ENCODE data around the gene CREG2.

DNA sequence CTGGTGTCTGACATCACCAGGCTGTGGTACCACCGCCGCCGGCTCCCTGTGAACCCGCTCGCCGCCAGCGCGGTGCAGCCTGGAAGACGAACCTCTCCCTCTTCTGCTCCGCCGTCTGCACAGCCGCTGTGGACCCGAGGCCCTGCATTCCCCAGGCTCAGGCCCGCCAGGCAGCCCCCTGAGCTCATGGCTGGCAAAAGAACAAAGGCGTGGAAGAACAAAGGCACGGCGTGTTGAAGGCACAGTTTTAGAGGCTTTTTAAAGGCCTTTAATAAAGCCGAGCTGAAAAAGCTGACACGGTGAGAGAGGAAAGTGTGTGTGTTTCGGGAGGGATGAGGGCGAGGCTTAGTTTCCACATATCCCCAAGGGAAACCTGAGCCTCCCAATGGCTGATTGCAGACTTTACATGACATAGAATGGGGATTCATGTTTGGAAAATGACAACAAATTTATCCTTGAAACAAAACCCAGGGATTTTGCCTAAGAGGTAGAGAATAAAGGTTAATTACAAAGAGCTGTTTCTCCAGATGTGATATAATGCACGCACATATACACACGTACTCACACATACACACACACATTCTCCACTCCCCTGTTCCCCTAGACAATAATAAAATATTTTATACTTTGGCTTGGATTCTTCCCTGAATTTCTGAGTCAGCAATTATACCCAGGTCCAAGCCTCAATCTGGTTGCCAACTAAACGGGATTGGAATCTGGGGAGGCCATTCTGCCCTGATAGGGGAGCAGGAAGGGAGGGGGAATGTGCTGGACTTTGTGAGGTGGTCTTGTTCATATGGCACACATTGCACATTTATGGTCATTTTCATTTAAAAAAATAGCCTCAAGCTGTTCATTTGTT is 47.9 kb upstream of the CREG2 start:
- TF ChIP-seq BHLHE40 (IDR thresholded peaks at IDR 0.05; ENCODE audit: borderline replicate concordance) (no peak), SUZ12 (IDR thresholded peaks at IDR 0.05) (no peak), FOXA1 (IDR thresholded peaks at IDR 0.05) (no peak)
- TF ChIP-seq, protein P1, sequence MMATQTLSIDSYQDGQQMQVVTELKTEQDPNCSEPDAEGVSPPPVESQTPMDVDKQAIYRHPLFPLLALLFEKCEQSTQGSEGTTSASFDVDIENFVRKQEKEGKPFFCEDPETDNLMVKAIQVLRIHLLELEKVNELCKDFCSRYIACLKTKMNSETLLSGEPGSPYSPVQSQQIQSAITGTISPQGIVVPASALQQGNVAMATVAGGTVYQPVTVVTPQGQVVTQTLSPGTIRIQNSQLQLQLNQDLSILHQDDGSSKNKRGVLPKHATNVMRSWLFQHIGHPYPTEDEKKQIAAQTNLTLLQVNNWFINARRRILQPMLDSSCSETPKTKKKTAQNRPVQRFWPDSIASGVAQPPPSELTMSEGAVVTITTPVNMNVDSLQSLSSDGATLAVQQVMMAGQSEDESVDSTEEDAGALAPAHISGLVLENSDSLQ (IDR thresholded peaks at IDR 0.05), result no peak
